Small intestine (tissue), 7 donors: ENCODE measurements around the gene BACH1. TPM values are rescaled to one million over a fixed set of nuclear protein-coding genes. Genes with fewer than 3 reads are reported as not detected.

ENCODE experiments used
- DNase-seq, 2 donors: peaks; one replicate each; pipeline versions ENCODE4 v3.0.0 to v3.0.0-alpha.2; 2013
- FAIRE-seq: peaks from 2 replicates; lab custom pipeline; 2012; peaks lifted over from hg19 to GRCh38; lab: Jason Lieb, UNC
- H3K27ac ChIP-seq, 3 donors: one replicate each; pipeline ENCODE4 v1.5.1; 2013; ENCODE audit warnings: low read length in 2 of 3, mild to moderate bottlenecking in 2 of 3, control low read depth in 1 of 3, inconsistent platforms in 1 of 3, low read depth in 1 of 3, moderate library complexity in 1 of 3
- H3K27me3 ChIP-seq, 3 donors: one replicate each; pipeline ENCODE4 v1.6.1; 2013; ENCODE audit warnings: low read length in 3 of 3, inconsistent platforms in 1 of 3; ENCODE audit not compliant: control insufficient read depth in 3 of 3, insufficient read depth in 3 of 3
- H3K36me3 ChIP-seq, 3 donors: one replicate each; pipeline ENCODE4 v1.6.1; 2013; ENCODE audit warnings: low read length in 3 of 3, inconsistent platforms in 1 of 3, low read depth in 1 of 3, mild to moderate bottlenecking in 1 of 3, moderate library complexity in 1 of 3; ENCODE audit not compliant: control insufficient read depth in 3 of 3, insufficient read depth in 2 of 3
- H3K4me1 ChIP-seq, 3 donors: one replicate each; pipeline ENCODE4 v1.6.1; 2013; ENCODE audit warnings: low read length in 2 of 3, inconsistent platforms in 1 of 3, low read depth in 1 of 3, mild to moderate bottlenecking in 1 of 3, moderate library complexity in 1 of 3; ENCODE audit not compliant: control insufficient read depth in 3 of 3, insufficient read depth in 2 of 3
- H3K4me3 ChIP-seq, 3 donors: one replicate each; pipeline ENCODE4 v1.5.1; 2013; ENCODE audit warnings: low read length in 3 of 3, control low read depth in 1 of 3, inconsistent platforms in 1 of 3, low read depth in 1 of 3, mild to moderate bottlenecking in 1 of 3, moderate library complexity in 1 of 3
- H3K9me3 ChIP-seq, 2 donors: one replicate each; pipeline ENCODE4 v1.6.1; 2013; ENCODE audit warnings: low read depth in 1 of 2, low read length in 1 of 2; ENCODE audit not compliant: control insufficient read depth in 2 of 2, insufficient read depth in 1 of 2
- WGBS, 3 donors: extraction: QIAGEN DNeasy Blood & Tissue Kit; methylation state at CpG; one replicate each; pipeline ENCODE4 v1.1.7; 2013; 5-methylcytosine and 5-hydroxymethylcytosine counted together
- polyA plus RNA-seq, 4 donors: library from polyadenylated mRNA; stranded (reverse) in 3 of 4; unstranded in 1 of 4; fragments of 200-250 nt in 3 of 4; fragments of 120-200 nt in 1 of 4; gene quantifications; one replicate each; pipeline versions ENCODE4 v1.2.1 to v1.2.3, GENCODE V29; 2013
- donor health status: healthy with polysubstance abuse.
- donor health status: control.
- donor health status: control.
- donor health status: Bipolar disorder and iron deficiency.
- donor health status: healthy.

BACH1 gene
- polyA plus RNA-seq, 4 donors: 6.5 to 57.6 (median 9.2) TPM

DNA sequence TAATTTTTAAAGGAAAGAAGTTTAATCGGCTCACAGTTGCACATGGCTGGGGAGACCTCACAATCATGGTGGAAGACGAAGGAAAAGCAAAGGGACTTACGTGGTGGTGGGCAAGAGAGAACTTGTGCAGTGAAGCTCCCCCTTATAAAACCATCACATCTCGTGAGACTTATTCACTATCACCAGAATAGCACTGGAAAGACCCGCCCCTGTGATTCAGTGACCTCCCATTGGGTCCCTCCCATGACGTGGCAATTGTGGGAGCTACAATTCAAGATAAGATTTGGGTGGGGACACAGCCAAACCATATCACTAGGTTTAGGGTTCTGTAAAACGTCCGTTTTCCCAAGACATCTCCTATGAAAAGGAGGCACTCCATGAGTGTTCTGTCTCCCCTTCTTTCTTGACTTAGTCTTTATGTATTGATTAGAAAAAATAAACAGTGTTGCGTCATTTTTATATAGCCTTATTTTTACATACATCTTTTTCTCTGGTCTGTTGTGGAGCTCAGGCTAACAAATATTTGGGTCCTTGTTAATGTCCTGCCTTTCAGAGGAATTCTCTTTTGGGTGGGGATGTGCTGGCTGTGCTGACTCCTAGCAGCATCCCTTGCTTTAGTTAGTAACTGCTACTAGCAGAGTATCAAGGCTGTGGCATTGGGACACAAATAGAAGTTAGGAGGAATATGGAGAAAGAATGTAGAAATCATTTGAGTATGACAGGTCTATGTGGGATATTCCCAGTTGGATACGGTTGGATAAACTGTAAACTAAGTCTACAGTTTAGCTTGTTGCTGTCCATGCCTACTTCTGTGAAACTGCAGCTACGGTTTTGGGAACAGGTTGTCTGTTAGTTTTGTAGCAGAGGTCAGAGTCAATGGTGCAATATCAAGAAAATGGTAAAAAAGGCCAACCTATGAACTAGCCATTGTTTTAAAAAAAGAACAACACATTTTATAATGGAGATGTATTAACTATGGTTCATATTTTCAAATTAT lies 23.5 kb downstream of the BACH1 start:
- peak overlapping the region in 1 of 3 donors; percentile 3 for H3K27ac ChIP-seq
- WGBS, 3 donors: 89 to 92% (median 92%) methylated on average over 11 of the region's 11 CpGs
- FAIRE-seq (no peak), DNase-seq (no peak)
- H3K4me1 ChIP-seq: peaks cover 0 to 15% (median 13%) of the 10 kb centered on the region in 3 donors
- no peak overlapping the region for H3K4me3 ChIP-seq
- H3K36me3 ChIP-seq: peaks cover 7 to 25% (median 9%) of the 10 kb centered on the region in 3 donors
- H3K27me3 ChIP-seq: no peaks in the 10 kb centered on the region
- peaks cover 0 to 3% of the 10 kb centered on the region in 2 donors for H3K9me3 ChIP-seq

DNA sequence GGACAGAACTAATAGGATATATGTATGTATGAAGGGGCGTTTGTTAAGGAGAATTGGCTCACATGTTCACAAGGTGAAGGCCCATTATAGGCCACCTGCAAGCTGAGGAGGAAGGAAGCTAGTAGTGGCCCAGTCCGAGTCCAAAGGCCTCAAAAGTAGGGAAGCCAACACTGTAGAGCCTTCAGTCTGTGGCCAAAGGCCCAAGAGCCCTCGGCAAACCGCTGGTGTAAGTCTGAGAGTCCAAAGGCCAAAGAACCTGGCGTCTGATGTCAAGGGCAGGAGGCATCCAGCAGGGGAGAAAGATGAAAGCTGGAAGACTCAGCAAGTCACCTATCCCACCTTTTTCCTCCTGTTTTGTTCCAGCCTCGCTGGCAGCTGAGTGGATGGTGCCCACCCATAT lies 24.5 kb downstream of the BACH1 start:
- H3K27ac ChIP-seq: no peak overlapping the region
- peaks cover 0 to 3% of the 10 kb centered on the region in 2 donors for H3K9me3 ChIP-seq
- WGBS, 3 donors: 48 to 73% (median 69%) methylated on average over 6 of the region's 6 CpGs
- no peaks in the 10 kb centered on the region for H3K27me3 ChIP-seq
- peaks cover 0 to 14% (median 11%) of the 10 kb centered on the region in 3 donors for H3K4me1 ChIP-seq
- no peak overlapping the region for H3K4me3 ChIP-seq
- DNase-seq (peak in 1 of 2 donors; percentile 89), FAIRE-seq (no peak)
- peaks cover 9 to 30% (median 9%) of the 10 kb centered on the region in 3 donors for H3K36me3 ChIP-seq

DNA sequence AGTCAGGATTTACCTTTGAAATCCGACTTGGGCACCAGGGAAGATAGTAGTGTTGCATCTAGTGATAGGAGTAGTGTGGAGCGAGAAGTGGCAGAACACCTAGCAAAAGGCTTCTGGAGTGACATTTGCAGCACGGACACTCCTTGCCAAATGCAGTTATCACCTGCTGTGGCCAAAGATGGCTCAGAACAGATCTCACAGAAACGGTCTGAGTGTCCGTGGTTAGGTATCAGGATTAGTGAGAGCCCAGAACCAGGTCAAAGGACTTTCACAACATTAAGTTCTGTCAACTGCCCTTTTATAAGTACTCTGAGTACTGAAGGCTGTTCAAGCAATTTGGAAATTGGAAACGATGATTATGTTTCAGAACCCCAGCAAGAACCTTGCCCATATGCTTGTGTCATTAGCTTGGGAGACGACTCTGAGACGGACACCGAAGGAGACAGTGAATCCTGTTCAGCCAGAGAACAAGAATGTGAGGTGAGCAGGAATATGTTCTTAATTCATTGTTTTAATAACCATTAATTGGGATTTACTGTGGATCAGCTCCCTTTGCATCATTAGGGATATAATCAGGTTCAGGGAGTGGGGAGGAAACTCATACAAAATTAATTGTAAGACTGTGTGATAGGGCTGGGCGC lies 28.3 kb downstream of the BACH1 start:
- no peaks in the 10 kb centered on the region for H3K4me1 ChIP-seq
- H3K27me3 ChIP-seq: no peaks in the 10 kb centered on the region
- H3K9me3 ChIP-seq: no peaks in the 10 kb centered on the region
- H3K36me3 ChIP-seq: peaks cover 5 to 30% (median 7%) of the 10 kb centered on the region in 3 donors
- no peak overlapping the region for H3K27ac ChIP-seq
- H3K4me3 ChIP-seq: no peak overlapping the region
- WGBS, 3 donors: 90 to 95% (median 93%) methylated on average over 10 of the region's 10 CpGs
- no peak for FAIRE-seq
- DNase-seq: no peak

DNA sequence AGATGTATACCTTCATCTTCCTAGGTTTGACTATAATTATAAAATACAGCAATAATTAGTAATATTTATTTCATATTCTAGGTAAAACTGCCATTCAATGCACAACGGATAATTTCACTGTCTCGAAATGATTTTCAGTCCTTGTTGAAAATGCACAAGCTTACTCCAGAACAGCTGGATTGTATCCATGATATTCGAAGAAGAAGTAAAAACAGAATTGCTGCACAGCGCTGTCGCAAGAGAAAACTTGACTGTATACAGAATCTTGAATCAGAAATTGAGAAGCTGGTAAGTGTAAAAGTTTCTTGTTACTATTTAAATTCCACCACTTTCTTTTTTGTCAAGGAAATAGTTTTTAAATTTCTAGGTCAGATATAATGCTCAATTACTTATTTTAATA lies 30.7 kb downstream of the BACH1 start:
- WGBS, 3 donors: 72 to 93% (median 91%) methylated on average over 5 of the region's 5 CpGs
- Histone ChIP-seq H3K27me3 (no peaks in the 10 kb centered on the region), H3K36me3 (peaks cover 4 to 28% (median 6%) of the 10 kb centered on the region in 3 donors), H3K9me3 (no peaks in the 10 kb centered on the region), H3K4me1 (no peaks in the 10 kb centered on the region), H3K27ac (no peak overlapping the region), H3K4me3 (no peak overlapping the region)
- FAIRE-seq (no peak), DNase-seq (no peak)

DNA sequence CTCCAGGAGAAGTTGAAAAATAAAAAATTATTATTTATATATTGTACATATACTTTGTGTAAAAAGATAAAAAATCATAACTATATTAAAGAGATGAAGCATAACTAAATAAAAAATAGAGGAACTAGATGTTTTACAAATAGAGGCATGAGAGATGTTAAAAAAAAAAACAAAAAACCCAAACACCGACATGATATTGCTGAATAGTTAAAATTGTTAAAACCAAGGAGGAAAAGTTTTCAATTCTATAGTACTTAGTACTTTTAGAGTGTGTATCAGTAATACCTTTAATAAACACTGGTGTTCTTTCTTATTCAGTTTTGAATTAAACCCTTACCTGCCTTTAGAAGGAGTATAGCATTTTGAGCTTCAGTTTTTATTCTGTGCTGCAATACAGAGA lies 32.1 kb downstream of the BACH1 start:
- 87 to 95% (median 94%) methylated on average over 1 of the region's 1 CpG for WGBS, 3 donors
- H3K9me3 ChIP-seq: no peaks in the 10 kb centered on the region
- H3K36me3 ChIP-seq: peaks cover 4 to 30% (median 6%) of the 10 kb centered on the region in 3 donors
- no peak overlapping the region for H3K4me3 ChIP-seq
- no peaks in the 10 kb centered on the region for H3K27me3 ChIP-seq
- DNase-seq: no peak
- H3K4me1 ChIP-seq: no peaks in the 10 kb centered on the region
- no peak overlapping the region for H3K27ac ChIP-seq
- no peak for FAIRE-seq

DNA sequence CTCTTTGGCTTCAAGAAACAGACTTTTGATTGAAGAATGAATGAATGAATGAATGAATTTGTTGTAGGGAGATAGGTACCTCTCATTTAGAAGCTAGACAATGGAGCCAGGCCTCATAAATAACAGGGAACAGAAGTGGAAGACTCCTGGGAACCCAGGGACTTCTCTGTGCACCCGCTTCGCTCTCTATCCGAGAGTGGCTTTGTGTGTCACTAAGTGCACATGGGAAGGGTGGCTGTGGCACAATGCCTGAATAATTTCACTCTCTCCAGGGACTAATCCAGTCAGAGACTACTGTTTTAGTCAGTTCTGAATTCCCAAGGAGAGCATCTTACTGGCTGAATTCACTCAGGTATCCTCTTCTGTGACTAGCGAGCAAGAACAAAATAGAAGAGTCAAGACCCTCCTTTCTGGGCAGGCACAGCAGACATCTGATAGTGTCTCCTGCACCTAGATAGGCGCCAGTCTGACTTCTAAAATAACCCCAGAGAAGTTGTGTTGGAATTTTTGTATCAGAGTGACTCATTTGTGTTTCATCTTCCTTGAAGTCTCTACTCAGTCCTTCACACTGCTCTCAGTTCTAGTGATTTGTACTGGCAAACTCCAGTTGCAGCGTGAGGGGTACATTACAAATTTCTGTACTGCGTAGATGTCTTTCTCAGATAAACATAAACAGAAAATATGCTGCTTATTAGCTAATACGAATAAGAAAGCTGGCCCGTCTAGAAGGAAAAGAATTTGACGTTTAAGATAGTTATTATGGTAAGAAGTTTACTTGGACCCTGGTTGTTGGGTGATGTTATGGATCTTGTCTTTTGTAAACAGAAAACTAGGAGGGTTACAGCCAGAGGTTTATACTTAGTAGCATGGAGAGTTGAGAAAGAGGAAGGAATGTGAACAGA lies 34.0 kb downstream of the BACH1 start:
- 79 to 89% (median 86%) methylated on average over 10 of the region's 10 CpGs for WGBS, 3 donors
- H3K27me3 ChIP-seq: no peaks in the 10 kb centered on the region

DNA sequence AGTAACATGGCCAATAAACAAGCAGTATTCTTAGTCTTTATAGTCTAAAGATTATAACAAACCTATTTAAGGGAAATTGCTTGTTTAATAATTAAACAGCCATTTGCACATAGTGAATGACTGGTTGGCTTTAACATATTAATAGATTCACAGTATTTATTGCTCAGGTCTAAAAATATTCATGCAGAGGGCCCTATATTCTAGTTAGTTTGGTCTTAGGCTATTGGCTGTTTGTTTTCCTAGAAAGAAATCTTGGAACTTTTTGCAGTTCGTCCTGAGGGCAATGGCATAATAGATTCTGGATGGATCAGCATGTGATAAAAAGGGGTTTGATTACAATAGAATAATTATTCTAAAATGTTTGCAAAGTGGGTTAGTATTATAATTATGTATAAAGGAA lies 34.7 kb downstream of the BACH1 start:
- 58 to 80% (median 77%) methylated on average over 1 of the region's 1 CpG for WGBS, 3 donors
- no peaks in the 10 kb centered on the region for H3K4me1 ChIP-seq
- peaks cover 0 to 31% (median 4%) of the 10 kb centered on the region in 3 donors for H3K36me3 ChIP-seq
- H3K27me3 ChIP-seq: no peaks in the 10 kb centered on the region
- no peaks in the 10 kb centered on the region for H3K9me3 ChIP-seq
- H3K27ac ChIP-seq: no peak overlapping the region
- FAIRE-seq (no peak), DNase-seq (no peak)
- no peak overlapping the region for H3K4me3 ChIP-seq

More for the DNA sequence above, 34.0 kb downstream of the BACH1 start:
- H3K27ac ChIP-seq: peak overlapping the region in 1 of 3 donors; percentile 48
- no peak overlapping the region for H3K4me3 ChIP-seq
- no peak for FAIRE-seq
- no peaks in the 10 kb centered on the region for H3K9me3 ChIP-seq
- no peaks in the 10 kb centered on the region for H3K4me1 ChIP-seq
- no peak for DNase-seq
- H3K36me3 ChIP-seq: peaks cover 0 to 29% (median 2%) of the 10 kb centered on the region in 3 donors
